GM12873 (cell line): ENCODE data around the gene KLHL40.

Experiments used
- CTCF ChIP-seq: IDR thresholded peaks from 2 replicates; pipeline ENCODE4 v1.5.1; 2012; ENCODE audit warnings: low read depth, mild to moderate bottlenecking, moderate library complexity, low read length, control low read depth; ENCODE audit not compliant: insufficient read depth; ENCODE audit errors: missing control alignments

Gene KLHL40

GRCh38 chr3:42728056-42728455 is 42.7 kb downstream of the KLHL40 start:
- TF ChIP-seq CTCF: no peak

GRCh38 chr3:42728668-42729364 is 43.5 kb downstream of the KLHL40 start:
- no peak for TF ChIP-seq CTCF

GRCh38 chr3:42729404-42730145 is 44.2 kb downstream of the KLHL40 start:
- TF ChIP-seq CTCF: no peak

- TF ChIP-seq CTCF: no peak
Observed at GRCh38 chr3:42730294-42730693, 45.0 kb downstream of the KLHL40 start.

GRCh38 chr3:42730706-42731420 is 45.5 kb downstream of the KLHL40 start:
- TF ChIP-seq CTCF: no peak

- no peak for TF ChIP-seq CTCF
Observed at GRCh38 chr3:42731476-42732195, 46.3 kb downstream of the KLHL40 start.

GRCh38 chr3:42732196-42732828 is 47.0 kb downstream of the KLHL40 start:
- TF ChIP-seq CTCF: no peak
